ENCODE data around the gene TIMM44.

Gene TIMM44

GRCh38 chr19:7898967-7899366, 44.5 kb downstream of the TIMM44 start:
- no peak for DNase-seq

GRCh38 chr19:7897292-7897691, 46.2 kb downstream of the TIMM44 start:
- DNase-seq = no peak

- no peak for DNase-seq
Observed at GRCh38 chr19:7895565-7895964, 47.9 kb downstream of the TIMM44 start.

- DNase-seq = no peak
Observed at GRCh38 chr19:7894612-7895309, 48.7 kb downstream of the TIMM44 start.

GRCh38 chr19:7893362-7894101, 49.9 kb downstream of the TIMM44 start:
- peak; percentile 52 for DNase-seq

GRCh38 chr19:7888826-7889217, 54.6 kb downstream of the TIMM44 start:
- no peak for DNase-seq

GRCh38 chr19:7888145-7888825, 55.2 kb downstream of the TIMM44 start, which contains the start of gene LRRC8E:
Gene LRRC8E, plus strand, starts transcription at chr19:7888510. Its CDS starts 7,094 bp downstream, at chr19:7895604.
- peak; percentile 79 for DNase-seq

- no peak for DNase-seq
Observed at GRCh38 chr19:7887408-7888144, 55.9 kb downstream of the TIMM44 start.

- DNase-seq = no peak
Observed at GRCh38 chr19:7885818-7886217, 57.6 kb downstream of the TIMM44 start.

GRCh38 chr19:7883796-7884570, 59.5 kb downstream of the TIMM44 start:
- DNase-seq = no peak

GRCh38 chr19:7883105-7883504, 60.4 kb downstream of the TIMM44 start:
- DNase-seq = no peak

GRCh38 chr19:7881910-7882309, 61.6 kb downstream of the TIMM44 start:
- DNase-seq = no peak

GRCh38 chr19:7879836-7880235, 63.6 kb downstream of the TIMM44 start:
- DNase-seq = no peak

- no peak for DNase-seq
Observed at GRCh38 chr19:7879111-7879807, 64.2 kb downstream of the TIMM44 start.

- no peak for DNase-seq
Observed at GRCh38 chr19:7877249-7877836, 66.1 kb downstream of the TIMM44 start.

Measured in fibroblast of skin of right biceps (primary cell).